ENCODE results near the gene MRPL58. TPM values are rescaled to one million over a fixed set of nuclear protein-coding genes. Genes with fewer than 3 reads are reported as not detected.
"Not testable (repeated sequence)": the region's sequence is repeated elsewhere in the genome, so short reads cannot be mapped to it uniquely, and the experiment has no call there.

The MRPL58 gene
- polyA plus RNA-seq, 3 donors from 2014 or later, result 32.4 to 52.3 (median 47.1) TPM

DNA sequence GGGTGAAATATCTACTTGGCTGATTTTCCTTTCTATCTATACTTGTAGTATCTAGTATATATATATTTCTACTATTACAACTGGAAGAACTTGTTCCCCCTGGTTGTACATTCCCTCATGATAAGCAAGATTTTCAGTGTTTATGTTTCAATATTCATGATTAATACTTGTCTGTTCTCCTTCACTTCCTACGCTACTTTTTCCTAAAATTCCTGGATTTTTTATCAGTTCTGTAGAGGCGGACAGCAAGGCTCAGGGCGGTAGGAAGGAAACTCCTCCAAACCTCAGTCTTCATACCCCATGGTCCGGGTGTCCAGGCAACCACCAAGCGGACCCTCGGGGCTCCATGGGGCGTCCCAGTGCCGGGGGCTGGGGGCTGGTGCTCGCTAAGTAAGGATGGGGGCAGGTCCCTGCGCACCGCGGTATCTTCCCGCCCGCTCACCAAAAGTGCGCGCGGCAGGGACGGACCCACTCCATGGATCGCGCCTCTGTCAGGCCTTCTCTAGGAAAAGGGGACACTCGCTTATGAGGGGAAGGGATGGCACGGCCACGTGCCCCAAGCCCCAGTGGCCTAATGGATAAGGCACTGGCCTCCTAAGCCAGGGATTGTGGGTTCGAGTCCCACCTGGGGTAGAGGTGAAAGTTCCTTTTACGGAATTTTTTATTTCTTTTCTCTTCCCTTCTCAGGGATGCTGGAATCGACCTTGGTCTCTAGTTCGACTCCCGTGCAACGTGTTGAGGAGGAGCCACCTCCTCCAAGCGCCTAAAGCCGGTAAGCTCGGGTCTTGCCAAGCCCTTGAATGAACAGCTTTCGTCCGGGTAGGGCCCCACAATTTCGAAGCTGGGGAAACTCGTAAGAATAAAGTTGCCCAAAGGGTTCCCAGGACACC lies 21.1 kb downstream of the MRPL58 start:
- DNase-seq, result peak; percentile 82 to 86 (median 84)
- Mint-ChIP-seq H3K27ac (peak overlapping the region; percentile 52 to 92 (median 82)), H3K4me3 (peak overlapping the region; percentile 90 to 99 (median 92)), H3K4me1 (peaks cover 37 to 47% of the 10 kb centered on the region in 2 donors), H3K27me3 (ENCODE audit: low read depth in 3 of 3) (peaks cover 25 to 38% (median 36%) of the 10 kb centered on the region in 3 donors), H3K9me3 (peaks cover 0 to 8% (median 0%) of the 10 kb centered on the region in 6 donors), H3K36me3 (peaks cover 0 to 9% (median 4%) of the 10 kb centered on the region in 3 donors)

- H3K27me3 Mint-ChIP-seq (ENCODE audit: low read depth in 3 of 3), result peaks cover 25 to 40% (median 36%) of the 10 kb centered on the region in 3 donors
- peaks cover 4 to 13% (median 9%) of the 10 kb centered on the region in 3 donors for H3K36me3 Mint-ChIP-seq
- peaks cover 37 to 47% of the 10 kb centered on the region in 2 donors for H3K4me1 Mint-ChIP-seq
- DNase-seq, result peak; percentile 69 to 79 (median 75)
- H3K9me3 Mint-ChIP-seq, result peaks cover 0 to 8% (median 0%) of the 10 kb centered on the region in 6 donors
- peak overlapping the region; percentile 38 to 92 (median 82) for H3K27ac Mint-ChIP-seq
- H3K4me3 Mint-ChIP-seq, result peak overlapping the region; percentile 90 to 99 (median 92)
Measured at GRCh38 chr17:75034236-75034908, 21.9 kb downstream of the MRPL58 start.

- Mint-ChIP-seq H3K4me1 (peaks cover 37 to 44% of the 10 kb centered on the region in 2 donors), H3K4me3 (peak overlapping the region in 4 of 5 donors; percentile 30 to 73 (median 42)), H3K27ac (peak overlapping the region in 2 of 6 donors; percentile 69 to 71), H3K36me3 (peaks cover 9 to 22% (median 16%) of the 10 kb centered on the region in 3 donors), H3K27me3 (ENCODE audit: low read depth in 3 of 3) (peaks cover 27 to 40% (median 36%) of the 10 kb centered on the region in 3 donors), H3K9me3 (peaks cover 0 to 2% (median 0%) of the 10 kb centered on the region in 6 donors)
- peak in 2 of 3 donors; percentile 6 to 12 for DNase-seq
Measured at GRCh38 chr17:75036643-75037268, 24.3 kb downstream of the MRPL58 start.

- Mint-ChIP-seq H3K27ac (no peak overlapping the region), H3K4me1 (peaks cover 13 to 25% of the 10 kb centered on the region in 2 donors), H3K4me3 (no peak overlapping the region), H3K9me3 (peaks cover 0 to 2% (median 0%) of the 10 kb centered on the region in 6 donors), H3K36me3 (peaks cover 13 to 26% (median 21%) of the 10 kb centered on the region in 3 donors), H3K27me3 (ENCODE audit: low read depth in 3 of 3) (peaks cover 16 to 26% (median 18%) of the 10 kb centered on the region in 3 donors)
- no peak for DNase-seq
Measured at GRCh38 chr17:75039238-75039637, 26.8 kb downstream of the MRPL58 start.

GRCh38 chr17:75041656-75042280 lies 29.3 kb downstream of the MRPL58 start:
- Mint-ChIP-seq H3K4me1 (peaks cover 23% of the 10 kb centered on the region in 2 donors), H3K27me3 (ENCODE audit: low read depth in 3 of 3) (peaks cover 0 to 2% (median 1%) of the 10 kb centered on the region in 3 donors), H3K36me3 (peaks cover 13 to 26% (median 21%) of the 10 kb centered on the region in 3 donors), H3K27ac (peak overlapping the region in 1 of 6 donors; percentile 35), H3K4me3 (no peak overlapping the region), H3K9me3 (no peaks in the 10 kb centered on the region)
- no peak for DNase-seq

DNA sequence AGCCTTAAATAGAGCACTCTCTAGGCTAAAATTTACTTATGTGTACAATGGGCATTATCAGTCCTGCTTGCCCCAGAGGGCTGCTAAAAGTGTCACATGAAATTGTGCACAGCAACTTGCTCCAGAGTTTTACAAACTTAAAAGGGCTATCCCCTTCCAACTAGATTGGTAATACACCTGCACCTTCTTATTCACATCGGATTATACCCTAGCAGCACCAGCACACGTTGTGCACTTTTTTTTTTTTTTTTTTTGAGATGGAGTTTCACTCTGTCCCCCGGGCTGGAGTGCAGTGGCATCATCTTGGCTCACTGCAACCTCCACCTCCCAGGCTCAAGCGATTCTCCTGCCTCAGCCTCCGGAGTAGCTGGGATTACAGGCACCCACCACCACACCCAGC lies 31.3 kb downstream of the MRPL58 start:
- not testable (repeated sequence) for H3K9me3 Mint-ChIP-seq; H3K4me3 Mint-ChIP-seq; H3K27me3 Mint-ChIP-seq (ENCODE audit: low read depth in 3 of 3); DNase-seq; H3K27ac Mint-ChIP-seq
- Mint-ChIP-seq H3K4me1 (peaks cover 36 to 37% of the 10 kb centered on the region in 2 donors), H3K36me3 (peaks cover 12 to 20% (median 18%) of the 10 kb centered on the region in 3 donors)

- H3K9me3 Mint-ChIP-seq, result no peaks in the 10 kb centered on the region
- H3K4me3 Mint-ChIP-seq, result peak overlapping the region in 4 of 5 donors; percentile 6 to 95 (median 68)
- DNase-seq, result no peak
- peaks cover 0 to 2% (median 1%) of the 10 kb centered on the region in 3 donors for H3K27me3 Mint-ChIP-seq (ENCODE audit: low read depth in 3 of 3)
- peak overlapping the region in 4 of 6 donors; percentile 39 to 77 (median 66) for H3K27ac Mint-ChIP-seq
- H3K4me1 Mint-ChIP-seq, result peaks cover 36 to 47% of the 10 kb centered on the region in 2 donors
- peaks cover 8 to 14% (median 13%) of the 10 kb centered on the region in 3 donors for H3K36me3 Mint-ChIP-seq
Measured at GRCh38 chr17:75044716-75045115, 32.2 kb downstream of the MRPL58 start.

- DNase-seq, result not testable (repeated sequence)
Measured at GRCh38 chr17:75045946-75046406, 33.5 kb downstream of the MRPL58 start.

DNA sequence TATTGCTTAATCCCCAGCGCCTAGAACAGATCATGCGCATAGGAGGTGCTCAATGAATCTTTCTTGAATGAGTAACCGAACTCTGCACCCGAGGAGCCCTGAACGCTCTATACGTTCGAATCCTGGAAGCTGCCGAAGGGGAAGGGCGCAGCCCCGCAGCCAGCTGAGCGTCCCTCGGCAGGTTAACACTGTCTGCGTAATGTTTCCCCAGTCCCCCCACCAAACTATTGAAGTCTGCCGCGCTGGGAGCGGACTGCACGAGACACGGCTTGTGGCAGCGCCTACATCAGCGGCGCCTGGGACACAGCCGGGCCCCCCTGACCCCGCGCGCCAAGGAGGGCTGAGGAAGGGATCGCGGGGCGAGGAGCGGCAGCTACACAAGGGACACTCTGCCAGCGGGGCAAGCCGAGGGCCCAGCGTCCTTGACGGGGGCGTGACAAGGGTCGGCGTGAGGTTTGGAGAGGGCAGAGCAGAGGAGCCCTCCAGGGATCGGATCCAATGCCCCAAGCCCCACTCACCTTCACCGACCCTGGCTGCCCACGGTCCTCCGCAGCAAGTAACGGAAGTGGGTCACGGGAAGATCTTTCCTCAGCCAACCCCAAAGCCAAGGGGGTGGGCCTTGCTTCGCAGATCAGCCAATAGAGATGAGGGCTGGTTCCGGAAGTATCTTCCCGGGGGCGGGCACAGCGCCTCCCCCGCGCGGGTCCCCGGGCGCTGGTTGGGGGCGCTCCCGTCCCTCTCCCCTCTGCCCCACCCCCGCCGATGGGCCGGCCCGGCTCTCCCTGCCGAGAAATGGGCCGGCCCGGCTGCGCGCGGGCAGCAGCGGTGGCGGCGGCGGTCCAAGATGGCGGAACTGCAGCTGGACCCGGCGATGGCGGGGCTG lies 34.2 kb downstream of the MRPL58 start, which contains the start of the genes ATP5PD and KCTD2:
TSS of gene ATP5PD (minus strand) at position 563 of the 883 bp plus-strand sequence. CDS start 4,319 bp downstream, outside the sequence.
TSS of gene KCTD2 (plus strand) at position 819 of the 883 bp plus-strand sequence. CDS start at position 845, 26 bp downstream.
- H3K27ac Mint-ChIP-seq, result peak within 1 kb of the TSS; percentile 89 to 97 (median 94)
- peak; percentile 94 to 96 (median 94) for DNase-seq
- H3K36me3 Mint-ChIP-seq, result peaks cover 4 to 8% (median 5%) of the 10 kb centered on the region in 3 donors
- no peaks in the 10 kb centered on the region for H3K9me3 Mint-ChIP-seq
- H3K4me3 Mint-ChIP-seq, result peak within 1 kb of the TSS; percentile 94 to 95 (median 95)
- H3K4me1 Mint-ChIP-seq, result peaks cover 36 to 49% of the 10 kb centered on the region in 2 donors
- H3K27me3 Mint-ChIP-seq (ENCODE audit: low read depth in 3 of 3), result peaks cover 0 to 4% (median 0%) of the 10 kb centered on the region in 3 donors

More at GRCh38 chr17:75045946-75046406, 33.5 kb downstream of the MRPL58 start:
- Mint-ChIP-seq H3K4me3 (peak overlapping the region; percentile 94 to 95 (median 95)), H3K27ac (peak overlapping the region; percentile 89 to 97 (median 94)), H3K4me1 (peaks cover 36 to 49% of the 10 kb centered on the region in 2 donors)
- not testable (repeated sequence) for H3K27me3 Mint-ChIP-seq (ENCODE audit: low read depth in 3 of 3); H3K9me3 Mint-ChIP-seq; H3K36me3 Mint-ChIP-seq

GRCh38 chr17:75047398-75048098 lies 35.1 kb downstream of the MRPL58 start:
- Mint-ChIP-seq H3K4me1 (peaks cover 39 to 49% of the 10 kb centered on the region in 2 donors), H3K27me3 (ENCODE audit: low read depth in 3 of 3) (peaks cover 0 to 4% (median 0%) of the 10 kb centered on the region in 3 donors)

GRCh38 chr17:75048249-75048878 lies 35.9 kb downstream of the MRPL58 start:
- peaks cover 0 to 4% (median 0%) of the 10 kb centered on the region in 3 donors for H3K27me3 Mint-ChIP-seq (ENCODE audit: low read depth in 3 of 3)
- H3K9me3 Mint-ChIP-seq, result no peaks in the 10 kb centered on the region
- DNase-seq, result no peak
- peaks cover 6 to 12% (median 8%) of the 10 kb centered on the region in 3 donors for H3K36me3 Mint-ChIP-seq
- peak overlapping the region; percentile 75 to 90 (median 88) for H3K27ac Mint-ChIP-seq
- H3K4me1 Mint-ChIP-seq, result peaks cover 40 to 49% of the 10 kb centered on the region in 2 donors
- peak overlapping the region; percentile 88 to 93 (median 92) for H3K4me3 Mint-ChIP-seq

More at GRCh38 chr17:75047398-75048098, 35.1 kb downstream of the MRPL58 start:
- peak overlapping the region; percentile 75 to 90 (median 88) for H3K27ac Mint-ChIP-seq
- H3K4me3 Mint-ChIP-seq, result peak overlapping the region; percentile 88 to 93 (median 92)
- peaks cover 0 to 8% (median 5%) of the 10 kb centered on the region in 3 donors for H3K36me3 Mint-ChIP-seq
- no peak for DNase-seq
- no peaks in the 10 kb centered on the region for H3K9me3 Mint-ChIP-seq
